GM21619 (cell line): ENCODE data around the gene SMAD3.

Experiments used
- ATAC-seq: cut with Tn5 transposase; IDR thresholded peaks from one replicate; pipeline ENCODE4 v1.9.1; 2021; ENCODE audit not compliant: unreplicated experiment

SMAD3 gene

DNA sequence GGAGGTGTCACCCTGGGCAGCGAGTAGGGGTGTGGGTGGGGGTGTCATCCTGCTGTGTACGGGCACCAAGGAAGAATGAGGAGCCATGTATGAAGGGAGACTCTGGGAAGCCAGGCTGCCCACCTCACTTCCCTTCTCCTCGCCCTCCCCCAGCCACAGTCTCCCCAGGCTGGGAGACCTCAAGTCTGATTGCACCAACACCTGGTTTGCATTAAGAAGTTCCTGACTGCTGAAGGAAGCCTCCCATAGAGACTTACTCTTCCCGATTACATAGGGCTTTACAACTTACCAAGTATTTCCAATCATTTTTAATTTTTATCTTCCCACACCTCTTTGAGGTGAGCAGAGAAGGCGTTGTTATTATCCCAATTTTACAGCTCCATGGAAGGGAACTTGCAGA, 29.5 kb upstream of the SMAD3 start:
- ATAC-seq: no peak

DNA sequence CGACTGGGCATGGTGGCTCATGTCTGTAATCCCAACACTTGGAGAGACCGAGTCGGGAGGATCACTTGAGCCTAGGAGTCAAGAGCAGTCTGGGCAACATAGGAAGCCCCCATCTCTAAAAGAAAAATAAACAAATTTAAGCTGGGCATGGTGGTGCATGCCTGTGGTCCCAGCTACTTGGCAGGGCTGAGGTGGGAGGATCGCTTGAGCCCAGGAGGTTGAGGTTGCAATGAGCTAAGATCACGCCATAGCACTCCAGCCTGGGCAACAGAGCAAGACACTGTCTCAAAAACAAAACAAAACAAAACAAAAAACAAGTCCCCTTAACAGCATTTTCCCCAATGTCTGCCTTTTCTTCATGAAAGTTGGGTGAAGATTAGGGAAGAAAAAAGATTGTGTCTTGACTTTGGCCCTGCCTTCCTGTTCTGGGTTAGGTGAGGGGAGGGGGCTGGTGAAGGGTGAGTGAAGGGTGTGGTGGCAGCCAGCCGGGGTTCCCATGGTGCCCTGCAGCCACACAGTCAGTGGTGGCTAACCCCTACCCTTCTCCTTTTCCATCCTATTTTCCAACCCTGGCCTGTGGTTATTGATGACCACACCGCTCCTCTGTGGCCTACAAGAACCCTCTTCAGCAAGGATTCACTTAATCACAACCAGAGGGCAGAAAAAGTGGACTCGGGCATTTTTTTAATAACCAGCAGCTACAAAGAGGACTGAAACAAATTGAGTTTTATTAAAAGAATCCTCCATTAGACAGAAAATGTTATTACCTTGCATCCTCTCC, 28.4 kb upstream of the SMAD3 start:
- no peak for ATAC-seq

DNA sequence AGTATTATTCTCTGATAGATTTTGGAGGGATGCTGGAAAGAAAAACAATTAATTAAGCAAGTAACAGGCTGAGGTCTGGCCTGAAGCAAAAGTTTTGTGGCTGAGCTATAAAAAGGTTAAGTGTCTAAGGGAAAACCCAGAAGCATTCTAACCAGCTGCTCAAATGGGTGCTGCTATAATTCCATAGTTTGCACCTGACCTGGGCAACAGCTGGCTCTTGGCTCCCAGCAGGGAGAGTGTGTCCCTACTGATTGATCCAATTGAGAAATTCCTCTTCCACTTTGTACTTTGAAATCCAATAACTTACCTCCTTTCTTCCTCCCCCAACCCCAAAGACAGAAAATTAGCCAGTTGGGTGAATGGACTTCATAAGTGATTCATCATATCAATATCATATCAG, 27.7 kb upstream of the SMAD3 start:
- no peak for ATAC-seq

DNA sequence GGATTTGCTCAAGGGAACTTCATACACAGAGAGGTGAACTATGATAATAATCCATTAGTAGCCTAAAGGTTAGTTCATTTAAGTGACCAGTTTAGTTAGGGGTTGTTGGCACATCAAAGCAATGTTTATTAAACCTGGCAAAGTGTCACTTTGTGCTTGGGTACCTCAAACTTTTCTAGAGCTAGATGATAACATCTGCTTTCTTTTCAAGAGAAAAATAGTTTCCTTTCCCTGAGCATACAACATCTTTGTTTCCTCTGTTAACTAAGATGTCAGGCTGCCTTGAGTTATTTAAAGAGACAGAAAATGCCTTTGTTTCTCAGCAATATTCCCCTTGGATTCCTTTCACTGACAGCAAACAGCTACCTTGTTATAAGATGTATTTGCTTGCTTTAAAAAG, 26.7 kb upstream of the SMAD3 start:
- ATAC-seq: no peak

DNA sequence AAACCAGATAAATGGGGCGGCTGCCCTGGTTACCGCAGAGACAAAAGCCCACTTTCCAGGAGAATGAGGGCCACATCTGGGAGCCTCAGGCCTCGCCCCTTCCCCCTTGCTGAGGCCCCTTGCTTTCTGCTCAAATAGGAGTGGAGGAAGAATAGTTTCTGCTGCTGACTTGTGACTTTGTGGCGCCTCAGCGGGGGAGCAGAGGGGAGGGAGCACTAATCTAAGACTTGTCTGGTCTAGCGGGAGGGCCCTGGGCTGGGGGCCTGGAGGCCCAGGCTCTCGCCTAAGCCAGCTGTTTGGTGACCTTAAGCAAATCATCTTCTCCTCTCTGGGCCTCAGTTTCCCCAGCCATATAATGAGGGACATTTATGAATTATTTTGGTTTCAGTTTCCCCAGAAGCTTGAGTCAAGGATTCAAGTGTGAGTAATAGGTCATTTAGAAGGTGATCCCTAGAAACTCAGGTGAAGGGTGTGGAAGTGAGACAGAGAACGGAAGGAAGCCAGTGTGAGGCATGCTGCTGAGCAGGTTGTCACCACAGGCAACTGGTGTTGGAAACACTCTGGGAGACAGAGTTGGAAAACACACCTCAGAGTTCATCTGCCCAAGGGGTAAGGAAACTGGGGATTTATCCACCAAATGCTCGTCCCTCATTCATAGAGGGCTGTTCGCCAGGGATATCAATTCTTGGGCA, 25.9 kb upstream of the SMAD3 start:
- no peak for ATAC-seq

DNA sequence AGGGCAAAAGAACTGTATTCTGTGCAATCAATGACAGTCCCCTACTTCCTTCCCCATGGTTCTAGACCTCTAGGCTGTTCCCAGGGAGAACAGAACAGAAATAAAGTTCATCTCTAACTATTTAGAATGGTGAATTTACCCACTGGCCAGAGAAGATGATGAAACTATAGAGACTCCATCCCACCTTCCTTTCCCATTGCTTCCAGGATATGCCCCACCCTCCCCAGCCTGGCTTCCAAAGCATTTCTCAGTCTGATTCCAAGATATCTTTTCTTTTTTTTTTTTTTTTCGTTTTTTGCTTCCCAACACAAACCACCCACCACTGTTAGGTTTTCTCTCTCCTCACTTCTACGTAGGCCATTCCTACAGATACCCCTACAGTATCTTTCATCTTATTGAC, 25.1 kb upstream of the SMAD3 start:
- ATAC-seq: no peak

DNA sequence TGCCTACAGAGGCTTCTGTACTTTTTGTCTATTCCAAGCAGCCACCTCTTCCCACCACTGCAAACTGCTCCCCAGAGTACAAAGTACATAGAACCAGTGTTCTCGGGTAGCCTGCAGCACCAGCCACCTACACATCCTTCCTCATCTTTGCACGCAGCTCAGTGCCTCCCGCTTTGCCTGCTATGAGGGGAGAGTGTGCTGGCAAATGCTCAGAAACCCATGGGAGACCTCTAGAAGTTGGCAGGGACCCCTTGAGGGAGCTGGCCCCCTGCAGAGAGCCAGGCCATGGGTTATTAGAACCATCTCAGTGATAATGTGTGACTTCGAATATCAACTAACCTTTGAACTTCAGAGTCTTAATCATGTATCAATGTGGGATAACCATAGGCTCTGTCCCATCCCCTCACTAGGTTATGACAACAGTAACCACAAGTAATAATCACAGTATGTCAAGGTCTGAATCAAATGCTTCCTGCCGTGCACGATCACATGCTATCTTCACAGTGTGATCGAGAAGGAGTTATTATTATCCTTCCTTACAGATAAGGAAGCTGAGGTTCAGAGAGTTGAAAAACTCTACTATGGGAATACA, 22.8 kb upstream of the SMAD3 start:
- no peak for ATAC-seq

DNA sequence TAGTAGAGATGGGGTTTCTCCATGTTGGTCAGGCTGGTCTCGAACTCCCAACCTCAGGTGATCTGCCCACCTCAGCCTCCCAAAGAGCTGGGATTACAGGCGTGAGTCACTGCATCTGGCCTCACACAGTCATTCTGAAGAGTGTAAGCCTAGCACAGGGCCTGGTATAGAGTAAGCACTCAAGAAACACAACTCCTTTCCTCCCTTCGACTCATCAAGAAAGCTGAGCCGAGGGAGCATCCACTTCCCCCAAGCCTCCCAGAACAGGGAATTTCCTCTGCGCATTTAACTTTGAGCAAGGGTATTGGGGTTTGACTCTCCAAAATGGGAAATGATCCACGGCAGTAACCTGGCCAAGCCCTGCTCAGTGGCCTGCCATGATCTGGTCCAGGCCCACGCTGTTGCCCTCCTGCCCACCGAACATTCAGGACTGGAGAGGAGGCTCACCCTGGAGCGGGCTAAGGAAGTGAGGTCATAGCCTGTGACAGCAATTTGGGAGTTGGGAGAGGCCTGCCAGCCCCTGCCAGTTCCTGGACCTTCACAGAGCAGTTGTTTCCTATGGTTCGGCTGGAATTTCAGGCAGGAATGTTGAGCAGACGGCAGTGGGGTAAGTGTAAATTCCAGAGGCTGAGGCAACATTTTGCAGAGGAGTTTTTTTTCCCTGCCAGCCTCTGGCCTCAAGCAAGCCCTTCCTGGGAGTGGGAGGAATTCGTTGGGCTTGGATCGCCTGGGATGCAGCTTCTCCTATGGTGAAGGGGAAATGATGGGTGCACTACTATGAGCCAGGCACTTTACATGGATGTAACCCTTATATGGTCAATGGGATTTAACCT, 21.2 kb upstream of the SMAD3 start:
- no peak for ATAC-seq

DNA sequence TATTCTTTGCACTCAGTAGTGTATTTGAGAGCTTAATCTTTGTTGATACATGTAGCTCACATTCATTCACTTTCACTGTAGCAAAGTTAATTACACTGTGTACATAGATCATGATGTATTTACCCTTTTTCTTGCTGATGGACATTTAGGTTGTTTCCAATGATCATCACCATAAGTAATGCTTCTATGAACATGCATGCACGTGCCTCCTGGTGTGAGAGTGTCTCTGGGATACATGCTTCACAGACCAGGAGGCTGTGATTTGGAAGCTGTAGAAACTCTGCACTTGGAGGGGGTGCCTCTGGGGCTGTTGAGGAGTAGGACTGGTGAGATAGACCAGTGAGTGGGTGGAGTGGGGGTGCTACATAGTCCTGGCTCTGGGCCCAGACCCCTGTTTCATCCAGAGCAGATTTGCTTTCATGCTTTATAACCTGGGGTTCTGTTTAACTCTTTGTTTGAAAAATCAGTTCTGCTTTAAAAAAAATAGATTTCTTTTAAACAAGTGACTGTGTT, 18.2 kb upstream of the SMAD3 start:
- no peak for ATAC-seq

DNA sequence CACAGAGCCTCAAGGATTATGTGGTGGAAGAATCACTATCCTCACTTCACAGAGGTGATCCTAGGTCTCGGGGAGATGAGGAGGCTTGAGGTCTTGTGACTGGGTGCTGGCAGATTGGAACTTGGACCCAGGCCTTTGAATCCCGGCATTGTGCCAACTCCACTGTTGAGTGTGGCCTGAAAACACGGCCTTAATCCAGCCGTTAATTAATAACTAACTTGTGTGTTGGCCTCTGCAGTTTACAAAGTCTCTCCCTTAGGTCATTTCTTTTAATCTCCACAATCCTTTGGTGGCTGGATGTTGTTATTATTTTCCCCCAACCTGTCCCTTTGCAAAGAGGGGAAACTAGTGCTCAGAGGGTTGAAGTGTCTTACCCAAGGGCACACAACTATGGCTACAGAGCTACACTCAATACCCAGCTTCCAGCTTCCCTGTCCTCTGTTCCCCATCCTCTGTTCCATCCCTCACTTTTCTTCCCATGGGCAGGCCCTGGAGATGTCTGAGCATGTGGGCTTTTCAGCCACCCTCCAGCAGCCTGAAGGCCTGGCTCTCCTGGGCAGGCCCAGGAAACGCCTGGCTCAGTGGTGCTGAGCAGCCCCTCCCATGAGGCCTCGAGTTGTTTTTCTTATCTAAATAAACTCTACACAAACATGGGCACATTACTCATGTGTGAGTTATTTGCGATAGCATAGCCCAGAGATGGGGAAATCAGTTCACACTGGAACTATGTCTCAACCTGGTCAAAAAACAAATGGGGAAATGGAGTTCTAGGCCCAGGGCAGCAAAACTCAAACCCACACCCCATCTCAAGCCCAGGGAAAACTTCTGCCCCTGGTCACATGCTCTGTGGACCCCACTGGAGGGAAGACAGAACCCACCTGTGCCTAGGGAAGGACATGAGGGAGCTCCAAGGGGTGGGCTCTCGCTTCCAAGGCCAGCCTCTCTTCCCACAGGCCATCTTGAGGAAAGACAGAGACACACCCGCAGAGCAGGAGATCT, 16.8 kb upstream of the SMAD3 start:
- no peak for ATAC-seq

DNA sequence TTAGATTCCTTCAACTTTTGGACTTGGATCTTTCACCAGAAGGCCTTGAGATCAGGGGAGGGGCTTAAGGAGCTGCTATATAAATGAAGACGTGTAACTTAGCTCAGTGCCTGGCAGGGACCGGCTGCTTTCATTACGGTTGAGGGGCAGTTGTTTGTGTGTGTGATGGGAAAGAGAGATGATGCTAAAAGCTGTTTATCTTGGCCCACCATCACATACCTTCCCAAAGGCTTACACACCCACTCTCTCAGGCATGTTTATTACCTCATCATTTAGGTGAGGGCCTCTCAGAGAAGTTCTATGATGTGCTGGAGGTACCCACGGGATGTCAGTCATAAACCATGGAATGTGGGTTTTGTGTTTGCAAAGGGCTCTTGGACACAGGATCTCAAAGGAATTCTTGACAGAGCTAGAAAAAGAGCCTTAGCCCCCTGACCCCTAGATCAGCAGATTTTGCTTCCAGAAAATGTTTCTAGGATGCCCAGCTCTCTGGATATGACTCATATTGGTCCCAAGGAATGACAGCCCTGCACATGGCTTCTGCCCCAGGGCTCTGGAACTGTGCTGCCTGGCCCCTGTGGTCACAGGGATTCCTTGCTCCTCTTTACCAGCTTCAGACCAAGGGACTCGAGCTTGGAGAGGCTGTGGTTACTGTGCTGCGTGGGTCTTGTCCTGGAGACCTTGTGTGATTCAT, 15.9 kb upstream of the SMAD3 start:
- no peak for ATAC-seq

DNA sequence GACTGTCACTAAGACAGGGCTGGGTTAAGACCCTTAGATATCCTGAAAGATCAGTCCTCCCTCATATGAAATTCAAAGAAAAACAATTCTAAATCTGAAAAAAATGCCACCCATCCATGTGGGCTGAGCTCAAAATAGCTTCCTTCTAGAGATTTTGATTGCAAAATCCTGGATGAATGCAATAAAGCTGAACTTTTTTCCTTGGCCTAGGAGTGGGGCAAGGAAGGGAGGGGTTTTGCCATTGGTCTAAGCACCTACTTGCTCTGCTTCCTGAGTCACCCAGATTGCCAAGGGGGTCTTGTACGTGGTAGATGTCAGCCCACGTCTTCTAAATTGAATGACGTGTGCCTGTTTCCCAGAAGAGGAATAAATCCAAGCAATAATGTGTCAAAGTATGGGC, 15.3 kb upstream of the SMAD3 start:
- ATAC-seq: no peak

DNA sequence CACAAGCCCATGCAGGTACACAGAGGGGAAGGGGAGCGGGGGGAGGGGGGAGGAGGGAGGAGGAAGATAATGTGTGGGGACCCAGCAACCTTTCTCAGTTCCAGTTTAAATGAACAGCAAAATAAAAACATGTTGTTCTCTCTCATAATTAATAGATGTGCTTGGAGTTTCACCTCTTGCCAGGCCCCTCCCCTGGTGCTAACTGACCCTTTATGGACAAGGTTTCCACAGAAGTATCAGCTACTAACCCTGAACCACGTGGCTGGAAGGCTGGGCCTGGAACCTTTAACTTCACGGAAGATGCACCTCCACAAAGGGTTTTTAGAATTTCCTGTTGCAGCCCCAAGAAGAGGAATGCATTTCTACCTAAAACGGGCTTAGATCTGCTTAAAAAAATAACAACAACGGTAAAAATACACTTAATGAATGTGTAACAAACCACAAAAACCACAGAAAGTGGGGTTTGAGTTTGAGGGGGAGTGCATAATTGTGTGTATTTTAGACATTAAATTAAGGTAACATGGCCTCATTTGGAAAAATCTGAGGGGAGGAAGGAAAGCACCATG, 14.8 kb upstream of the SMAD3 start:
- ATAC-seq: no peak

DNA sequence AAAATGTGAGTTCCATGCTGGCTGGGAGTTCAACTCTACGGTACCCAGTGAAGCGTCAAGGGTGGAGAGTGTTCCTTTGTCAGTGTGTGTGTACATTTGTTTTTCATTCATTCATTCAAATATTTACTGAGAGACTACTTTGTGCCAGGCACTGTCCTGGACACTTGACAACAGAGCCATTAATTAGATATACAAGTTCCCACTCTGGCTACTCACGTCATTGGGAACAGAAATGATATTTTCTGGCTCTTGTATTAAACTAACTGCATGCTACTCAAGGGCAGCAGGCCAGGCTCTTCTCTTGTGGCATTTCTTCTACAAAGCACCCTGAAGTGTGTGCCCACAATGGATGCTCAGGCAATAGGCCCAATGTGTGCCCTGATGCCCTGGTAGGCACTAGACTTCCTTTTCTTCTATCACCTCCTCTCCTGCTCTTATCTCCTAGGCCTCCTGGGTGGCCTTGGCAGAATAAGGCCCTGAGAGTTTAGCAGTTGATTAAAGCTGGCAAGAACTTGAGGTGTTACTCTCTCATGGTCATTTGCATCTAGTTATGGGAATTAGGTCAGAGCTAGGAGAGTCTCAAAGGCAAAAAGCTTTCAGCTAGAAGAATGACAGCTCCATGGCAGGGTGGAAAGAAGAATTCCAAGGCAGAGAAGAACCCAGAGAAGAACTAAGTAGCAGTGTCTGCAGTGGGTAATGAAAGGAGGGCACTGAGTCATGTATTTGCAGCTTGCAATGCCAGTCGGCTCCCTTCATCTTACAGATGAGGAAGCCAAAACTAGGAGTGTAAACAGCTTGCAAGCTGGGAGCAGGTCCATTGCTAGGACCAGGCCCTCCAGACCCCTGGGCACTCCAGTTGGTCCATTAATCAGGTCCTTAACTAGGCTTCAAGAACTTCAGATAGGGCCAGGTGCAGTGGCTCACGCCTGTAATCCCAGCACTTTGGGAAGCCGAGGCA, 14.0 kb upstream of the SMAD3 start:
- no peak for ATAC-seq

DNA sequence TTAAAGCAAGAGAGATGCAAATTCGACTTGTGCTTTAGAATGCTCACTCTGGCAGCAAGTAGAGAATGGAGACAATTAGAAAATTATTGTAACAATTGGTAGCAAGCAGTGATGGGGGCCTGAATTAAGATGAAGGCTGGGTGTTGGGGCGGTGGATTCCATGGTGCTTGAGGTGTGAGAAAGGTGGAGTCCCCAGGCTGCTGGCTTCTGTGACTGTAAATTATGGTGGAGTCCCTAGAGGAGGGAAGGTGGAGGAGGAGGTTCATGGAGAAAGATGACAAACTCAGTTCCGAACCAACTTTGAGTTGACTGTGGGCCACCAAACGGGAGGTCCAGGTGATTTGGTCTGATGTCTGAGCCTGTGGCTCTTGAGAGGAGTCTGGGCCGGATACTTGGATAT, 10.7 kb upstream of the SMAD3 start:
- ATAC-seq: no peak

DNA sequence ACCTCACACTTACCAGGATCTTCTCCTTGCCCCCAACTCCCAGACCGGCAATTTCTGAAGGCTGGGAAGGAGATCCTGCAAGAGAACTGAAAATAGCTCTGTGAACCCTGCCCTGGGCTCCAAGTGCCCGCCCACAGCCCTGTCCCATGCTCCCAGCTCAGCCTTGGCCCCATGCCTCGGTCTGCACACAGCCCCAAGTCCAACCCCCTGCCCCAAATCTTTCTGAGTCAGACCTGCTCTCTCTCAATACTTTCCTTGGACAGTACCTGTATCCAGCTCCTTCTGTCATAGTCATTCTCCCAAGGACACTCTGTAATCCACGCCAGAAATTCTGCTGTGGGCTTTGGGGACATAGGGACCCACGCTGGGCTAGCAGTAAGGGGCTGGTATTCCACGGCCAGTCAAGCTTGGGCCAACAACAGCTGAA, 6.3 kb upstream of the SMAD3 start:
- ATAC-seq: no peak

DNA sequence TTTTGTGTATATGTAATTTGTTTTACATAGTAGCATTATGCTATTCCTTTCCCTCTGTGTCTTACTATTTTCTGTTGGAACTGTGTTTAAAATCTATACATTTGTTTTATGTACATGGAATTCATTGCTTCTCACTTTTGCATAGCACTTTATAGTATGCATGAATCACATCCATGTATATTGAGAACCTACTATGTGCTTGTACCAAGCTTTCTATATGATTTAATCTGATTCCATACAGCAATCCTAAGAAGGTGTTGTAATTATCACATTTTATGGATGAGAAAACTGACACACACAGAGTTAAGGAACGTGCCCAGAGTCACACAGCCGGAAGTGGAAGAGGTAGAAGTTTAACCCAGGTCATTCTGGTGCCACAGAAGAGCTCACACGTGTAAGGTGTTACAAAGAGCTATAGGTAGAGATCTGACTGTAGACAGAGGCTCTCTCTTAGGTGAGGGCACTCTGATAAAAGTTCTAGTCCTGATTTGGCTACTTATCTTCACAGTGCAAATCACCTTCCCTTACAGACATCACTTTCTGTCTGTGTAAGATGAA, 3.5 kb upstream of the SMAD3 start:
- ATAC-seq: no peak
